Chondrocyte (in vitro differentiated cells): ENCODE results near the gene ZNF652. TPM values are rescaled to one million over a fixed set of nuclear protein-coding genes. Genes with fewer than 3 reads are reported as not detected.

Source experiments
- DNase-seq: peaks from one replicate; pipeline ENCODE4 v3.0.0; 2021; ENCODE audit warnings: mixed read lengths, low spot score
- H3K27ac Mint-ChIP-seq: one replicate; pipeline ENCODE4 v1.8.0; 2021; ENCODE audit warnings: mild to moderate bottlenecking, moderate library complexity, mixed read lengths; ENCODE audit not compliant: unreplicated experiment
- H3K27me3 Mint-ChIP-seq: 2 replicates; pipeline ENCODE4 v1.8.0; 2021; ENCODE audit warnings: low read depth, mixed read lengths
- H3K36me3 Mint-ChIP-seq: 2 replicates; pipeline ENCODE4 v1.8.0; 2021; ENCODE audit warnings: low read depth, mixed read lengths
- H3K4me1 Mint-ChIP-seq: 2 replicates; pipeline ENCODE4 v1.8.0; 2021; ENCODE audit warnings: low read depth, mild to moderate bottlenecking, mixed read lengths
- H3K4me3 Mint-ChIP-seq: one replicate; pipeline ENCODE4 v1.8.0; 2021; ENCODE audit warnings: mild to moderate bottlenecking, moderate library complexity, mixed read lengths; ENCODE audit not compliant: unreplicated experiment
- H3K9me3 Mint-ChIP-seq: 2 replicates; pipeline ENCODE4 v1.8.0; 2021; ENCODE audit warnings: low read depth, mixed read lengths
- CTCF ChIP-seq: fragments of 200-600 bp; sonication (generic); IDR thresholded peaks from 2 replicates; pipeline ENCODE4 v1.5.0; 2021; ENCODE audit warnings: antibody characterized with exemption, mild to moderate bottlenecking, moderate library complexity
- total RNA-seq: library from RNA; stranded (reverse); gene quantifications from 3 replicates; pipeline ENCODE4 v1.2.1, GENCODE V29; 2021

The ZNF652 gene
- total RNA-seq, 1 donor from 2014 or later = 48.0 TPM

- Mint-ChIP-seq H3K27ac (peak overlapping the region; percentile 28), H3K4me1 (peaks cover 10% of the 10 kb centered on the region), H3K27me3 (no peaks in the 10 kb centered on the region), H3K9me3 (no peaks in the 10 kb centered on the region), H3K4me3 (no peak overlapping the region), H3K36me3 (no peaks in the 10 kb centered on the region)
- DNase-seq = no peak
- TF ChIP-seq CTCF = no peak
Measured at GRCh38 chr17:49327835-49328784, 33.9 kb downstream of the ZNF652 start.

GRCh38 chr17:49325980-49326379 lies 36.1 kb downstream of the ZNF652 start:
- H3K4me1 Mint-ChIP-seq = peaks cover 10% of the 10 kb centered on the region
- no peak overlapping the region for H3K27ac Mint-ChIP-seq
- H3K4me3 Mint-ChIP-seq = no peak overlapping the region
- H3K27me3 Mint-ChIP-seq = no peaks in the 10 kb centered on the region
- no peaks in the 10 kb centered on the region for H3K9me3 Mint-ChIP-seq
- no peak for DNase-seq
- no peak for TF ChIP-seq CTCF
- H3K36me3 Mint-ChIP-seq = no peaks in the 10 kb centered on the region

GRCh38 chr17:49318435-49318965 lies 43.5 kb downstream of the ZNF652 start:
- H3K27ac Mint-ChIP-seq = no peak overlapping the region
- H3K4me3 Mint-ChIP-seq = no peak overlapping the region
- H3K9me3 Mint-ChIP-seq = no peaks in the 10 kb centered on the region
- DNase-seq = no peak
- H3K4me1 Mint-ChIP-seq = peaks cover 14% of the 10 kb centered on the region
- TF ChIP-seq CTCF = no peak
- H3K36me3 Mint-ChIP-seq = peaks cover 6% of the 10 kb centered on the region
- H3K27me3 Mint-ChIP-seq = no peaks in the 10 kb centered on the region

- no peak for TF ChIP-seq CTCF
- no peak for DNase-seq
- H3K4me1 Mint-ChIP-seq = peaks cover 16% of the 10 kb centered on the region
- no peaks in the 10 kb centered on the region for H3K27me3 Mint-ChIP-seq
- no peaks in the 10 kb centered on the region for H3K9me3 Mint-ChIP-seq
- no peak overlapping the region for H3K27ac Mint-ChIP-seq
- H3K36me3 Mint-ChIP-seq = peaks cover 9% of the 10 kb centered on the region
- H3K4me3 Mint-ChIP-seq = no peak overlapping the region
Measured at GRCh38 chr17:49316889-49317675, 45.0 kb downstream of the ZNF652 start.

- Mint-ChIP-seq H3K27ac (peak overlapping the region; percentile 17), H3K27me3 (no peaks in the 10 kb centered on the region), H3K4me1 (peaks cover 16% of the 10 kb centered on the region), H3K36me3 (peaks cover 9% of the 10 kb centered on the region), H3K9me3 (no peaks in the 10 kb centered on the region), H3K4me3 (no peak overlapping the region)
- DNase-seq = no peak
- no peak for TF ChIP-seq CTCF
Measured at GRCh38 chr17:49316258-49316570, 45.8 kb downstream of the ZNF652 start.
